Ammon's horn (tissue), 1 donor: Measurements from ENCODE around the gene GRB14.
"Not testable (repeated sequence)": the region's sequence is repeated elsewhere in the genome, so short reads cannot be mapped to it uniquely, and the experiment has no call there.

Experiments
- DNase-seq: peaks from one replicate; pipeline ENCODE4 v3.0.0-alpha.2; 2016; ENCODE audit warnings: low spot score

GRB14 gene

DNA sequence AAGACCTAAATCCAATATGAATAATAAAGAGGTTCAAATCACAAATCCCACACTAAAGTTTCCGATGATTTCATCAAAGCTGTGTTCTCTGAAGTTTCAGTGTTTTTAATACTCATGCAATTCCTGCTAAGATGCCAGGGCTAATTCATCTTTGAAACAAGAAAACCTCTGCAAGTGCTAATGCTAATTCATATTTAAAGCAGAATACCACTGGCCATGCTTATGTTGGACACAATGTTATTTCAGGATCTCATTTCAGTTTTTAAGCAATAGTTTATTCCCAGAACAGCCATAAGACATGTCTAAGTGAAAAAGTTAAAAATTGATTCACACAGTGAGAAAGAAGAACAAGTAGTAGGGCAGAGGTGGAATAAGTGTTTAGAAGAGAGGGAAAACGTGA, 62.8 kb downstream of the GRB14 start:
- DNase-seq = no peak

DNA sequence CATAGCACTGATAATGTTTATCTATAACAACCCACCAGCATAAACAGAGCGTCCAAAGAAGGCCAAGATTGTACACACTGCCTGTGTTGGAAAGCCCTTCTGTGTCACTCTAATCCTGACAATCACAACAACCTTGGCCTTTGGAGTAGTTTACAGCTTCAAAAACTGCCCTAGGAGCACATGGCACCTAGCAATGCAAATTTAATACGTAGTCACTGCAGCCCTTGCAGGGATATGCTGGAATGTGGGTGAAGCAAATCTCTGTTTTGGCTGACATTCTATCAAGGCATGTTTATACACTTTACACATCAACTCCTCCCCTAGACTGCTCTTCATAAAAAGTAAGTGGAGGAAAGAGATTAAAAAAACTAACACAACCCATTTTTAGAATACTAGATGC, 66.8 kb downstream of the GRB14 start:
- no peak for DNase-seq

DNA sequence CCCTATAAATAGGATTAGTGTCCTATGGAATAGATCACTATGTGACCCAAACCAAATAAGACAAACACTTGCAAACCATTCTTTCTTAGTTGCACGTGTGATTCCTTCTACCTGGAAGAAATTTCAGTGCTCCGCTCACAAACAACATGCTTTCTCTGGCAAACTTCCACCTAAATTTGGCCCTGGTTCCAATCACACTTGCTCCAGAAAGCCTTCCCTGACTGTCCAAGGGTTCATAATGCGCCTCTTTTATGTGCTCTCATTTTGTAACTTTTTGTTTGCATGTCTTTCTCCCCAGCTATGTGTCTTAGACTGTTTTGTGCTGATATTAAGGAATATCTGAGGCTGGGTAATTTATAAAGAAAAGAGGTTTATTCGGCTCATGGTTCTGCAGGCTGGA, 69.8 kb downstream of the GRB14 start:
- DNase-seq = no peak

DNA sequence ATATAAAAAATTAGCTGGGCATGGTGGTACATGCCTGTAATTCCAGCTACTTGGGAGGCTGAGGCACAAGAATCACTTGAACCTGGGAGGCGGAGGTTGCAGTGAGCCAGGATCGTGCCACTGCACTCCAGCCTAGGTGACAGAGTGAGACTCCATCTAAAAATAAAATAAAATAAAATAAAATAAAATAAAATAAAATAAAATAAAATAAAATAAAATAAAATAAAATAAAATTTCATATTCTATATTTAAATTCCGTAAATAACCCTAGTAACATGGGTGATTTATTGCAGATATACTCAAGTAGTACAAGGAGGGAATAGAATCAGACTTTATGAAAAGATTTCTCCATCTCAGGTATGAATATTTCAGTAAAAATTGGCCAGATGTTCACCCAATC, 71.6 kb downstream of the GRB14 start:
- DNase-seq = not testable (repeated sequence)

DNA sequence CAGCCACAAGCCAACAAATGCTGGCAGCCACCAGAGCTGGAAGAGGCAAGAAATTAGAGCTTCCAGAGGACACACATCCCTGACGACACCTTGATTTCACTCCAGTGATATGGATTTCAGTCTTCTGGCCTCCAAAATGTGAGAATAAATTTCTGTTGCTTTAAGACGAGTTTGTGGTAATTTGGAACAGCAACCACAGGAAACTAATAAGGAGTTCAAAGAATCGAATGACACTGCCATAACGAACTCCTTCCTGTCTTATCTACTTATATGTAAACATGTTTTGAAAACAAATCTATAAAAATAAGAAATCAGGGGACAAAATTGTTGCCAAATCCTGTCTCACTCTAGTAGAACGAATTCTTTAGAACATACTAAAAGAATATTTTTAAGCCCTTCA, 75.8 kb downstream of the GRB14 start:
- no peak for DNase-seq

DNA sequence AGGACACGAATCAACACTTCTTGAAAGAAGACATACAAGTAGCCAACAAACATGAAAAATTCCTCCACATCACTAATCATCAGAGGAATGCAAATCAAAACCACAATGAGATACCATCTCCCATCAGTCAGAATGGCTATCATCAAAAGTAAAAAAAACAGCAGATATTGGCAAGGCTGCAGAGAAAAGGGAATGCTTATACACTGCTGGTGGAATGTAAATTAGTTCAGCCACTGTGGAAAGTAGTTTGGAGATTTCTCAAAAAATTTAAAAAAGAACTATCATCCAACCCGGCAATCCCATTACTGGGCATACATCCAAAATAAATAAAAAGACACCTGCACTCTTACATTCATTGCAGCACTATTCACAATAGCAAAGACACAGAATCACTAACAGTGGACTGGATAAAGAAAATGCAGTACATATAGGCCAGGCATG, 78.7 kb downstream of the GRB14 start:
- DNase-seq = no peak

DNA sequence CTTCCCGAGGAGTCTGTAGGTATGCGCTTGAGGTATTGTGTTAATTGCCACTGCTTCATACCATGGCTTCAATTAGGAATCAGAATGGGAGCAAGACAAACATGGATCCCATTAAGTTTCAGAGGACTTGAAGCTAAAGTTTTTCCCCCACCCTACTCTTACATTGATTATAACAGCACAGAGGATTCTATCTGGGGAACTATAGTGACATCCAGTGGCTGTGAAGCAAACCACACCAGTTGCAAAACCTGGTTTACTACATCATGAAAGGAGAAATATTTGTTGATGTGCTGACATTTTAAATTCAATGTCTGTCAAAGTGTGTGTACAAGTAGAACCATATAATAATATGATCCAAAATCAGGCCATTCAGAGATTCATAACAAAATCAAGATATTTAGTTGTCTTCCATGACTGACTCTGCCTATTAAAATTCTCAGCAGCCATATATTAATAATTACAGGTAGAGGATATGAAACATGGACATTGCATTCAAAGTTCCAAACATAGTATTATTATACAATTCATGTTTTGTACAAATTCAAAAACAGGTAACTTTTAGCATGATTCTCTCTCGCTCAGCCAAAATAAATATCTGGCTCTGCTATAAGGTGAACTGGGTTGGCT, 82.9 kb downstream of the GRB14 start:
- peak; percentile 57 for DNase-seq

DNA sequence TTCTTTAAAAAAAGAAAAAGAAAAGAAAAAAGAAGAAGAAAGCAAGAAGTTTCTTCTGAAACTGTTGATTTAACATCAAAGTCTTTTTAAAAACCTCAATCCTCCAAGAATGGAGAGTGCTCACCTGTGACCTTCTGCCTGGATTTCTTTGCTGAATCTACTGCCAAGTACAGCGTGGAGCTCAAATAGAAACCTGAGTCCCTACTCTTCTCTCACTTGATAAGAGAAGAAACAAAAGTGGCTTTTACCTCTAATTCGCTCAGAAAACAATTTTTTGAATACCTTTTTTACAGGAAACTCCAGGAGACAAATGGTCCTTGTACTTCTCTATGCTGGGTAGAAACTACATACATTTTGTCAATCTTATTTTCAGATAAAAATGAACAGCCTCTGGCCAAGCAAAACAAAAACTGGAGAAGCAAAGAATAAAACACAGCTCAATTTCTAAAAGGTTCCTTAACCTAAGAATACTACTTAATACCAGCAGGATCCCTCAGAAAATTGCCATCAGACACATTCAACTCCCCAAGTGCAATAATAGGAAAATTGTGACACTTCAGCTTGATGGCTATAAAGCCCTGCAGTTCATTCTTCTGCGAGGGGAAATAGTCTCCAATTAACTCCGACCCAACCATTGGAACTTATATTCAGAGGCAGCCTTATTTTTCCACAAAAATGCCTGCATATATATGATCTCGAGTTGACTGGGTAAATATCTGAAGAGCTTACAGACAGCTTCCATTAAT, 85.8 kb downstream of the GRB14 start:
- DNase-seq = no peak

DNA sequence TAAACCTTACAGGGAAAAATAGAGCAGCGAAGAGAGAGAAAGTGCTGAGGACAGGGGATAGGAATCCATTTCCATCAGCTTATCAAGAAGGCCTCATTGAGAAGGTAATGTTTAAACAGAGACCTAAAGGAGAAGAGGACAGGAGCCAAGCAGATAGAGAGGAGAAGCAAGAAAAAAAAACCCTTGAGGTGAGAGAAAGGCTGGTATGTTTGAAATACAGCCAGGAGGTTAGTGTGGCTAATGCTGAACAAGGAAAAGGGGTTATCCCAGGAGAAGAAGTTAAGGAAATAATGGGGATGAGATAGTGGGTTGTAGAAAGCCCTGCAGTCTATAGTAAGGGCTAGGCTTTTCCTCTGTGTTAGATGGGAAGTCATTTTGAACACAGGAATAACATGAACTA, 90.8 kb downstream of the GRB14 start:
- DNase-seq = no peak

DNA sequence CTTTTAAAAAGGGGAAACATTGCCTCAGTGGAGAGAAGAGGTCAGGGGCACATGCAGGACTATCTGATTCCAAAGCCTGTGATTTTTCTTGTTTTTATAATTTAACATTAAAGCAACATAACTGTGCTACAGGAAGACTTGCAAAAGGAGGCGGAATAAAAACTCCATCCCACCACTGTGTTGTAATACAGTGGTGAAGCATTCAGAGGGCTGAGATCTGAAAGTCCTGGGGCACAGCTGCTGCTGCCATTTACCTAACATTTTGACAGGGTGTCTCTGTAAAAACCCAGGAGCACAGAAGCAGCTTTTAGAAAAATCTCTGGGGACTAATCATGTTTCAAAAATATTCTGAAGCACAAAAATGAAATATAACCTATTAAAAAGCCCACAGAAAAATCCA, 97.6 kb downstream of the GRB14 start:
- no peak for DNase-seq

DNA sequence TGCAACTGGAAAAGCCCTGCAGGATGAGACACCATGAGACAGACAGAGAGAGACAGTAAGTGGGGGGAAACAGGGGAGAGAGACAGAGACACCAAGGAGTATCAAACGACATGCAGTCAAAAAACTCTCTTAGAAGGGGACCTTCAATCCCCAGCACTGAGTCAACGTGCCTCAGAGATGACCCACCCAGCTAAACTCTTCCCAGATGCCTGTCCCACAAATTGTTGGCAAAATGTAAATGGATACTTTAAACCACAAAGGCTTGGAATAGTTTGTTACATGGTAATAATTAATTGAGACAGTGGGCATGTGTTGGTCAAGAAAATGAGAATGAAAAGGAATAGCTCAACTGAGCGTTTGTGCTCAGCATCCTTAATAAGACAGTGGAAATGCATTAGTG, 98.3 kb downstream of the GRB14 start:
- DNase-seq = no peak

DNA sequence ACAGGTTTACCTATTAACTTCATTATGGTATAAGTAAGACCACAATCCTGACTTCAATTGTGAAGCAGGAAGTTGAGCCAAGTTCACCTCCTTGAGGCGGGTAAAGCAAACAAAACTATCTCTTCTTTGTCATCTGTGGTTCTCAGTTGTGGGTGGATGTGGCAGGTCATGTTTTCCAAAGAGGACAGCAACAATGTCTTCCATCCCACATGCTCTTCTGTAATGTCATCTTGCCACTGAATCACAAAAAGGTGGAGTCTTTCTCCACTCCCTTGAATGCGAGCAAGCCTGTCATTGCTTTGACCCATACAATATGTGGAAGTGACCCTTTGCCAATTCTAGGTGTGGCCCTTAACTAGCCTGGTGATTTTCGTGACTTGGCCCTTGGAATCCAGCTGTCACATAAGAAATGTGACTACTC, 98.7 kb downstream of the GRB14 start:
- DNase-seq = no peak

DNA sequence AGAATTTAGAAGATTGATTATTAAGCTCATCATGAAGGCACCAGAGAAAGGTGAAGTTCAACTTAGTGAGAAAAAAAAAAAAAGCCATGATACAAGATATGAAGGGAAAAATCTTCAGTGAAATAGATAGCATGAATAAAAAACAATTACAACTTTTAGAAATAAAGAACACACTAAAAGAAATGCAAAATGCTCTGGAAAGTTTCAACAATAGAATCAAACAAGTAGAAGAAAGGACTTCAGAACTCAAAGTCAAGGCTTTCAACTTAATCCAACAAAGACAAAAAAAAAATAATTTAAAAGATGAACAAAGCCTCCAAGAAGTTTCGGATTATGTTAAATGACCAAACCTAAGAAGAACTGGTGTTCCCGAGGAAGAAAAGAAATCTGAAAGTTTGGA, 105.5 kb downstream of the GRB14 start:
- no peak for DNase-seq

DNA sequence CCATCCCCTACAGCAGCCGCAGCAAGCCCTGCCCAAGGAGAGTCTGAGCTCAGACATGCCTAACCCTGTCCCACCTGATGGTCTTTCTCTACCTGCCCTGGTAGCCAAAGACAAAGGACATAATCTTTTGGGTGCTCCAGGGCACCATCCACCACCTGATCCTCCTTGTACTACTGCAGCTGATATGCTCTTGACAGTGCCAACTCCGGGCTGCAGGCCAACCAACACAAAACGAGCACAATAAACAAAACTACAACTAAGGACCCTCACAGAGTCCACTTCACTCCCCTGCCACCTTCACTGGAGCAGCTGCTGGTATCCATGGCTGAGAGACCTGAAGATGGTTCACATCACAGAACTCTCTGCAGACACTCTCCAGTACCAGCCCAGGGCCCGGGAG, 106.3 kb downstream of the GRB14 start:
- DNase-seq = no peak

DNA sequence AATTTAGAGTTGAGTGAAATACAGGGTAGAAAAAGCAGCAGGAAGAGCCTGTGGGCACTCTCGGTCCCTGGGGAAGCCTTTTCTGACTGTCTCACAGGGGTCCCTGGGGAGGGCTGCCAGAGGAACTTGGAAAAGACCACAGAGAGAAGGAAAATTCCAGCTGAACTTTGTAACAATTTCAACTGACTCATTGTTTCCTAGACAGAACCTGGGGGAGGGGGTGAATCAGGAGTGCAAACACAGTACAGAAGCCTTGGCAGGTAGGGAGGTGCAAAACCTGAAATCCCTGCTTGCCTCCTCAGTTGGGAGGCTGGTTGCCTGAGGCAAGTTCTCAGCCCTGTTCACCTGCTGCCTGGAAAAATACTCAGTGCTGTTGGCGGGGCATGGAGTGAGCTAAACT, 106.8 kb downstream of the GRB14 start:
- DNase-seq = no peak

DNA sequence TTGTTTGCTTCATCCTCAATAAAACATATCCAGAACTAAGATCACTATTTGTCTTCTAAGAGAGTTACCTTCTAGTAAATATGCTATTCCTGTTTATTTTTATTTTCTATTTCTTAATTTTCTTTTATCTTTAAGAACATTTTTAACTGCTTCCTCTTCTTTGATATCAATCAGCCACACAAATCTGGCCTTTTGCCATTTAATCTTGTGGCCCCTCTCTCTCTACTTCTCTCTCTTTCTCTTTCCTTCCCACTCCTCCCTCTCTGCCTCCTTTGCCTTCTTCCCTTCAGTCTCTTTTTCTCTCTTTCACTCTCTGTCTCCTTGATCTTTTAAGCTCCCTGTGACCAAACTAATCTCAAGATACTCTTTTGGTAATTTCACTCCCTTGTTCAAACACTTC, 108.4 kb downstream of the GRB14 start:
- DNase-seq = no peak

DNA sequence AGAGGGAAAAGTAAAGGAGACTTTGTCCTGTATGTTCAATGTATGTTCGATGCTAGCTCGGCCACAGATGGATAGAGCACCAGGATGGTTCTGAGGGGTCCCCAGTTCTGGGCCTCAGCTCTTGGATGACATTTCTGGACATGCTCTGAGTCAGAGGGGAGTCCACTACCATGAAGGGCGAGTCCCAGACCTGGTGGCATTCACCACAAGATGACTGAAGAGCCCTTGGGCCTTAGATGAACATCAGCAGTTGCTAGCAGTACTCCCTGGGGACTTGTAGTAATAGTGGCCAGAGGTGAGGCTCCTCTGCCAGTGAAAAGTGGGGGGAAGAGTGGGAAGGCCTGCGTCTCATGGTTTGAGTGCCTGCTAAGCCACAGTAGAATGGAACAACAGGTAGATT, 109.5 kb downstream of the GRB14 start:
- DNase-seq = no peak

DNA sequence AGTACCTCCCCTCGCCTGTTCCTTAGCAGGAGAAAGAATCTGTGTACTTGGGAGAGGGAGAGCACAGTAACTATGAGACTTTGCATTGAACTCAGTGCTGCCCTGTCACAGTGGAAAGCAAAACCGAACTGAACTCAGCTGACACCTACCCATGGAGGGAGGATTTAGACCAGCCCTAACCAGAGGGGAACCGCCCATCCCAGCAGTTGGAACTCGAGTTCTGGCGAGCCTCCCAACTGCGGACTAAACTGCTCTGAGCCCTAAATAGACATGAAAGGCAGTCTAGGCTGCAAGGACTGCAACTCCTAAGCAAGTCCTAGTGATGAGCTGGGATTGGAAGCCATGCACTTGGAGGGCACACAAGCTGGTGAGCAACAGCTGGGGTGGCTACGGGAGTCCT, 110.4 kb downstream of the GRB14 start:
- DNase-seq = no peak

DNA sequence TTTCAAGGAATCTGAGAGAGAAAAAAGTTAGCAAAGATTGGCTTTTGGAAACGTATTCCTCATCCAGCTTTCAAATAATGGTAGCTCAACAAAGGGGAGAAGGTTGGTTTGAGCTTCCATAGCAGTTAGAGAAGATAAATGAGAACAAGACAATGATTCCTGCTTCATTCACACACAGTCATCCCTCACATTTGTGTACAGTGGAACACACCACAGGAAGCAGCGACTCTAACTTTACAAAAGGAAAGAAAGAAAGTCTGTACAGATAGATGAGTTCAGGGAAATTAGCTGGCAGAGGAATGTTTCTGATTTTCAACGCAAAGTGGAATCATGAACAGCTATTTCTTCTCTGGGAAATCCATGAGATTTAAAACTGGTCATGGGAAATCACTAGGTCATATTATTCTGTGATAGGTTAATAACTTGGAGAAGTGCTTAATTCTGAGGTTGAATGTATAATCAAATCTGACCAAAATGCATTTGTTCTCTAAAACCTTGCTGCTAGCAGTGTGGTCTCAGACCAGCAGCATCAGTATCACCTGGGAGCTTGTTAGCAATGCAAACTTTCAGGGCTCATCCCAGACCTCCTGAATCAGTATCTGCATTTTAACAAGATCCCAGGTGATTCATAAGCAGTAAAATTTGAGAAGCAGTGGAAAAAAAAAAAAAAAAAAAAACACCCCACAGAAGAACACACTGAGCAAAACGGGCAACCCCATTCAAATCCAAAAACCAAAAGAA, 112.0 kb downstream of the GRB14 start:
- DNase-seq = no peak

DNA sequence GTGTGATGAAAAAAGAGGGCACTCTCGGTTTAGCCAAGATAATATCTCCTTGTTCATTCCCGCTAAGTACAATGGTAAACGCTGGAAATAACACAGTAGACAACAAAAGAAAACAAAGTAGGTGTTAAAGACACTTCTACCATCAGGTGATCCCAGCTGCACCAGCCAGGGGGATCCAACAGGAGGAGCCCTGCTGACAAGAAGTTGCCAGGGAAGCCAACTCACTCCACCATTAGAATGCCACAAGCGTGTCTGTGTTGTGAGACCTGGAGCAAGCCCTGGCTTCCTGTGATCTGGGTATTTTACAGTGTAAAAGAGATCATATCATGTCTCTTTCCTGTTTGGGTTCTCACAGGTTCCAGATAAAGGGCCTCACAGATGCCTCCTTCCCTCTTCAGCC, 117.0 kb downstream of the GRB14 start:
- no peak for DNase-seq

DNA sequence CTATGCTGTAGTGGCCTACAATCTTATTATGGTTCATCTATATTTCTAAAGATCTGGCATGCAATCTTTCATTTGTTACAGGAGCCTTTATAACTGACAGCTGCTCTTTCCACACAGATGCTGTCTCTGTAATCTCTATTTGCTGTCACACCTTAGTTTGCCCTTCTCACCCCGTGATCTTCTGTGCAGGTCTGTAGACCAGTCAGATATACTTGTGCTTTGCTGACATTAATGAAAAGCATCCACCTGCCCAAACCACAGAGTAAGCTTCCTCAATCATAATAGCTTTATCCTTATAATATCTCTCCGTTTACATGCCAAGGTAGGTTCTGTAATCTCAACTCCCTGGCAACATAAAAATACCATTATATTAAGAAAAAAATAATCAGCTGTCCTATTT, 122.4 kb downstream of the GRB14 start:
- no peak for DNase-seq

DNA sequence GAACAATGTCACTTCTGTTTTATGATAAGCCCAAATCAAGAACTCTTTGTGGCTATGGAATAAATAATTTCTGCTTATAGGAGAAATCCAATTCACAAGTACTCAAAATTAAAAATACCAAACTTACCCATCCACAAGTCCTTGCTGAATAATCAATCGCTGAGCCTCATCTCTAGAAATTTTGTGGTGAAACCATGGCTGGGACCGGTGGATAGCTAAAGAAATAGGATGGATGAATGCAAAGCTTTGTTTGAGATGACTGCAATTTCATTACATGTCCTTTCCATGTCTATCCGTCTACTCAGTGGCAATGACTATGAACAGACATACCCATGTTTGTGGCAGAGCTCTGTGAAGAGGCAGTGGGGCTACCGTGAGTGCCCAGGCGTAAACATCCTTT, 124.4 kb downstream of the GRB14 start:
- DNase-seq = peak; percentile 14

DNA sequence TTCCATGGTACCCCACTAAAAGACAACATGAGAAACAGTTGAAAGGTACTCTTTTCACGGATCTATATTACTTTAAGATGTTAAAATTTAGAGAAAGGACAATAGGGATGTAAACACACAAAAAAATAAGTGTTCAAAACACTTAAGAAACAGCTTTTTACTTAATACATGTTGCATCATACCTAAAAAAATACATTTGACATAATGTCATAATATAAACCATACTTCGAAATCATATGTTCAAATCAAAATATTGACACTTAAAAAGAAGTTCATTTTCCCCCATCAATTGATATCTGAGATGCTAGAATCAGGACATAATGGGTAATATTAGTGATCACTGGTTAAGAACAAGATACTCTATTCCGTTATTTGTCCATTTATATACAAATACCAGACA, 124.9 kb downstream of the GRB14 start:
- no peak for DNase-seq
